Erythroblast (primary cell): ENCODE results near the gene GNAZ.

Experiments used
- GATA1 ChIP-seq: IDR thresholded peaks from 2 replicates; pipeline ENCODE4 v1.6.1; 2011; ENCODE audit warnings: low read depth, mild to moderate bottlenecking, control low read depth, low read length, moderate library complexity
- POLR2A ChIP-seq: IDR thresholded peaks from 2 replicates; pipeline ENCODE4 v1.6.1; 2011; ENCODE audit warnings: mild to moderate bottlenecking, low read length

GRCh38 chr22:23033116-23033905 lies 37.0 kb upstream of the GNAZ start:
- TF ChIP-seq POLR2A: no peak
- TF ChIP-seq GATA1: no peak
